AG04450 (cell line): ENCODE results near the gene ABLIM3. TPM values are rescaled to one million over a fixed set of nuclear protein-coding genes. Genes with fewer than 3 reads are reported as not detected.

ENCODE experiments used
- CTCF ChIA-PET: fragments of 300-600, 350-600 bp; formaldehyde crosslinking; extraction: SDS; loops from one replicate; lab custom pipeline; 2022; ENCODE audit warnings: antibody characterized with exemption, inconsistent platforms; lab: Charles Lee
- POLR2A ChIA-PET: fragments of 350-600 bp; formaldehyde crosslinking; extraction: SDS; loops from one replicate; lab custom pipeline; 2021; ENCODE audit warnings: antibody characterized with exemption, inconsistent platforms; lab: Yijun Ruan, JAX
- DNase-seq: peaks from one replicate; pipeline ENCODE4 v3.0.0-alpha.2; 2011; ENCODE audit warnings: low read depth, low spot score
- H3K27ac ChIP-seq: one replicate; pipeline ENCODE4 v1.5.1; 2012; ENCODE audit warnings: low read depth, low read length, control low read depth
- H3K27me3 ChIP-seq: one replicate; pipeline ENCODE4 v1.6.0; 2012; ENCODE audit warnings: low read length; ENCODE audit not compliant: control insufficient read depth, insufficient read depth
- H3K4me3 ChIP-seq: 2 replicates; pipeline ENCODE4 v1.5.1; 2011; ENCODE audit warnings: mild to moderate bottlenecking, low read depth, low read length, control low read depth
- H3K9me3 ChIP-seq: 2 replicates; pipeline ENCODE4 v1.5.1; 2012; ENCODE audit warnings: low read length; ENCODE audit not compliant: control insufficient read depth, insufficient read depth
- CTCF ChIP-seq: IDR thresholded peaks from 2 replicates; pipeline ENCODE4 v1.5.1; 2011; ENCODE audit warnings: low read depth, low read length, control low read depth, inconsistent platforms
- polyA plus RNA-seq: library from polyadenylated mRNA; depleted of rRNA; stranded (reverse); fragments of >200 nt; gene quantifications from 2 replicates; pipeline ENCODE4 v1.2.3, GENCODE V29; 2011

ABLIM3 gene
- polyA plus RNA-seq, 1 experiment: 52.6 TPM

GRCh38 chr5:149239917-149240316 lies 98.6 kb downstream of the ABLIM3 start:
- DNase-seq: no peak
- no peaks in the 10 kb centered on the region for H3K27me3 ChIP-seq
- H3K9me3 ChIP-seq: no peaks in the 10 kb centered on the region
- CTCF ChIA-PET: interaction anchor here (1.7 to 2.0 kb wide), 2 partner anchors 98 to 205 kb away, joined by 5 to 7 read pairs; partner anchors contain the start of gene ABLIM3
- no peak overlapping the region for H3K4me3 ChIP-seq
- H3K27ac ChIP-seq: no peak overlapping the region
- no peak for TF ChIP-seq CTCF
- POLR2A ChIA-PET: no interaction called here

GRCh38 chr5:149240354-149240998 lies 99.2 kb downstream of the ABLIM3 start:
- POLR2A ChIA-PET: no interaction called here
- CTCF ChIA-PET: interaction anchor here (0.8 to 2.0 kb wide), 4 partner anchors 99 to 205 kb away, joined by 3 to 7 read pairs (median 4); partner anchors contain the start of gene ABLIM3
- no peak for DNase-seq
- no peak for TF ChIP-seq CTCF
- Histone ChIP-seq H3K27me3 (no peaks in the 10 kb centered on the region), H3K4me3 (no peak overlapping the region), H3K9me3 (no peaks in the 10 kb centered on the region), H3K27ac (no peak overlapping the region)

- Histone ChIP-seq H3K4me3 (no peak overlapping the region), H3K27me3 (no peaks in the 10 kb centered on the region), H3K9me3 (0 out of 2 replicates have a peak, but pooled peaks cover 5% of the 10 kb centered on the region), H3K27ac (no peak overlapping the region)
- ChIA-PET POLR2A (no interaction called here), CTCF (no interaction called here)
- TF ChIP-seq CTCF: no peak
- DNase-seq: no peak
These were observed 101.0 kb downstream of the ABLIM3 start for GRCh38 chr5:149242339-149242738.

- no peaks in the 10 kb centered on the region for H3K27me3 ChIP-seq
- H3K4me3 ChIP-seq: no peak overlapping the region
- H3K9me3 ChIP-seq: 0 out of 2 replicates have a peak, but pooled peaks cover 5% of the 10 kb centered on the region
- no peak for TF ChIP-seq CTCF
- no peak overlapping the region for H3K27ac ChIP-seq
- CTCF ChIA-PET: interaction anchor here (2.5 kb wide), 1 partner anchor 117 kb away, joined by 5 read pairs; no protein-coding TSS in a partner anchor
- DNase-seq: no peak
- POLR2A ChIA-PET: no interaction called here
These were observed 105.6 kb downstream of the ABLIM3 start for GRCh38 chr5:149246906-149247305.

GRCh38 chr5:149247726-149248125 lies 106.4 kb downstream of the ABLIM3 start:
- CTCF ChIA-PET: interaction anchor here (2.5 kb wide), 1 partner anchor 118 kb away, joined by 5 read pairs; no protein-coding TSS in a partner anchor
- H3K9me3 ChIP-seq: 0 out of 2 replicates have a peak, but pooled peaks cover 5% of the 10 kb centered on the region
- H3K4me3 ChIP-seq: no peak overlapping the region
- POLR2A ChIA-PET: no interaction called here
- no peak overlapping the region for H3K27ac ChIP-seq
- TF ChIP-seq CTCF: no peak
- H3K27me3 ChIP-seq: no peaks in the 10 kb centered on the region
- no peak for DNase-seq
